Left colon (tissue), 2 donors: ENCODE measurements around the gene GP2. TPM values are rescaled to one million over a fixed set of nuclear protein-coding genes. Genes with fewer than 3 reads are reported as not detected.
A peak's percentile ranks its signal among the peaks of the same experiment; 100 is the strongest.

Source experiments
- ATAC-seq: fragments of 200-7000 bp; cut with Tn5 transposase; one replicate; pipeline ENCODE4 v1.9.1; 2020; ENCODE audit warnings: mild to moderate bottlenecking, moderate library complexity
- DNase-seq, 2 donors: peaks; one replicate each; pipeline ENCODE4 v3.0.0-alpha.2; 2020
- intact Hi-C, 2 donors: fragments of 100-400 bp; cut with DNase I in 1 of 2; cut with micrococcal nuclease in 1 of 2; formaldehyde crosslinking; loops; one replicate each; pipeline versions ENCODE4 v1.11.2 to v1.14.0; 2022; cut with DNase I, micrococcal nuclease
- long read RNA-seq: library from polyadenylated mRNA; unstranded; transcript quantifications from one replicate; pipeline ENCODE4 v2.0.0, GENCODE V29; 2021
- total RNA-seq, 2 donors: library from RNA; stranded (reverse); fragmentation: NEBNext Ultra II Directional; extraction: Animal tissue kit (Norgen Biotek cat#: 25700); gene quantifications; one replicate each; pipeline ENCODE4 v1.2.1, GENCODE V29; 2021
- donor health status: DM: no; HTN: no; CAD: no.
- donor health status: DM: yes; HTN: yes; CAD: no.

Gene GP2
- total RNA-seq: 1 to 10 TPM; 6.5 to 7.4 TPM
- long read RNA-seq, partial matches to known transcripts: 3 of 4 reads
- long read RNA-seq, other reads (novel, unspliced or antisense): 0 of 4 reads

GRCh38 chr16:20327444-20328041, at the start of gene GP2:
TSS of gene GP2 (minus strand) at chr16:20327513. CDS start at chr16:20326431, 1,082 bp downstream.
- ATAC-seq (no peak), DNase-seq (no peak)
- intact Hi-C loops: no loop called here

- DNase-seq: no peak
- ATAC-seq: no peak
- intact Hi-C loops: no loop called here
Observed at GRCh38 chr16:20372701-20373100, 45.4 kb upstream of the GP2 start.

- intact Hi-C loops: loop anchor here in 1 of 2 donors (5.0 kb wide), 1 partner anchor 387 kb away; no protein-coding TSS in a partner anchor
- DNase-seq (no peak), ATAC-seq (no peak)
Observed at GRCh38 chr16:20369452-20370054, 42.2 kb upstream of the GP2 start.

- DNase-seq (no peak), ATAC-seq (no peak)
- intact Hi-C loops: no loop called here
Observed at GRCh38 chr16:20364051-20364450, 36.7 kb upstream of the GP2 start.

GRCh38 chr16:20363191-20363590, 35.9 kb upstream of the GP2 start:
- no peak for ATAC-seq
- intact Hi-C loops: no loop called here
- no peak for DNase-seq

- no peak for ATAC-seq
- intact Hi-C loops: no loop called here
- DNase-seq: no peak
Observed at GRCh38 chr16:20359997-20360396, 32.7 kb upstream of the GP2 start.

- intact Hi-C loops: no loop called here
- no peak for DNase-seq
- no peak for ATAC-seq
Observed at GRCh38 chr16:20355114-20355782, 27.9 kb upstream of the GP2 start.

- DNase-seq (no peak), ATAC-seq (no peak)
- intact Hi-C loops: no loop called here
Observed at GRCh38 chr16:20353379-20353778, 26.1 kb upstream of the GP2 start.

- intact Hi-C loops: no loop called here
Observed at GRCh38 chr16:20352615-20353014, 25.3 kb upstream of the GP2 start, which contains the start of gene UMOD. TSS of gene UMOD (minus strand) at chr16:20352715. CDS start at chr16:20350737, 1,978 bp downstream.

GRCh38 chr16:20349615-20350014, 22.3 kb upstream of the GP2 start:
- DNase-seq (no peak), ATAC-seq (no peak)
- intact Hi-C loops: no loop called here

More at GRCh38 chr16:20352615-20353014, 25.3 kb upstream of the GP2 start, which contains the start of gene UMOD:
- no peak for ATAC-seq
- DNase-seq: no peak

- peak; percentile 67 for ATAC-seq
- intact Hi-C loops: no loop called here
- DNase-seq: peak in 1 of 2 donors; percentile 27
Observed at GRCh38 chr16:20348365-20349185, 21.3 kb upstream of the GP2 start.

GRCh38 chr16:20347666-20348364, 20.5 kb upstream of the GP2 start:
- intact Hi-C loops: no loop called here
- ATAC-seq (no peak), DNase-seq (no peak)

GRCh38 chr16:20344611-20345010, 17.3 kb upstream of the GP2 start:
- intact Hi-C loops: no loop called here
- no peak for DNase-seq
- no peak for ATAC-seq

GRCh38 chr16:20339744-20340143, 12.4 kb upstream of the GP2 start:
- no peak for ATAC-seq
- no peak for DNase-seq
- intact Hi-C loops: no loop called here

- ATAC-seq (no peak), DNase-seq (no peak)
- intact Hi-C loops: no loop called here
Observed at GRCh38 chr16:20336955-20337354, 9.6 kb upstream of the GP2 start.

GRCh38 chr16:20334396-20334795, 7.1 kb upstream of the GP2 start:
- ATAC-seq: no peak
- DNase-seq: no peak
- intact Hi-C loops: no loop called here

- intact Hi-C loops: no loop called here
- ATAC-seq: no peak
- no peak for DNase-seq
Observed at GRCh38 chr16:20333120-20333519, 5.8 kb upstream of the GP2 start.

- intact Hi-C loops: no loop called here
- DNase-seq: no peak
- no peak for ATAC-seq
Observed at GRCh38 chr16:20332411-20332810, 5.1 kb upstream of the GP2 start.

GRCh38 chr16:20331635-20332034, 4.3 kb upstream of the GP2 start:
- ATAC-seq (no peak), DNase-seq (no peak)
- intact Hi-C loops: no loop called here
